Activated naive CD4-positive, alpha-beta T cell treated with anti-CD3 and anti-CD28 coated beads for 36 hours (primary cell): ENCODE measurements around the gene LY6G6F. TPM values are rescaled to one million over a fixed set of nuclear protein-coding genes. Genes with fewer than 3 reads are reported as not detected.

Experiments used
- CTCF ChIA-PET: fragments of 350-600 bp; sonication (Branson Sonifier 250); formaldehyde crosslinking; loops from one replicate; lab custom pipeline; 2021; ENCODE audit warnings: antibody characterized with exemption; lab: Charles Lee
- DNase-seq: peaks from one replicate; pipeline ENCODE4 v3.0.0-alpha.2; 2020
- H3K27ac Mint-ChIP-seq: one replicate; pipeline ENCODE4 v1.8.0; 2021; ENCODE audit warnings: mild to moderate bottlenecking, mixed read lengths
- H3K27me3 Mint-ChIP-seq: one replicate; pipeline ENCODE4 v1.8.0; 2021; ENCODE audit warnings: low read depth, mixed read lengths
- H3K36me3 Mint-ChIP-seq: one replicate; pipeline ENCODE4 v1.8.0; 2021; ENCODE audit warnings: low read depth, mixed read lengths
- H3K4me1 Mint-ChIP-seq: one replicate; pipeline ENCODE4 v1.8.0; 2021; ENCODE audit warnings: low read depth, mixed read lengths
- H3K4me3 Mint-ChIP-seq: one replicate; pipeline ENCODE4 v1.8.0; 2021; ENCODE audit warnings: mild to moderate bottlenecking, moderate library complexity, mixed read lengths
- H3K9me3 Mint-ChIP-seq: one replicate; pipeline ENCODE4 v1.8.0; 2021; ENCODE audit warnings: mixed read lengths
- intact Hi-C: fragments of 100-400 bp; cut with micrococcal nuclease; formaldehyde crosslinking; loops from one replicate; pipeline ENCODE4 v1.15.1; 2023
- microRNA-seq: library from miRNA; unstranded; fragments of <30 nt; microRNA quantifications from one replicate; pipeline ENCODE4 v1.2.0, GENCODE V29; 2022; ENCODE audit warnings: borderline microRNAs expressed, borderline replicate concordance
- total RNA-seq, 2 experiments: library from RNA; stranded (reverse); gene quantifications; one replicate each; pipeline ENCODE4 v1.2.3, GENCODE V29; 2021

LY6G6F gene
- total RNA-seq, 2 experiments from 2014 or later: not detected

- CTCF ChIA-PET: interaction anchor here (1.0 to 2.3 kb wide), 8 partner anchors 11 to 157 kb away, joined by 3 to 11 read pairs (median 6); partner anchors contain the start of genes LY6G5C and VARS1
- DNase-seq: no peak
- Mint-ChIP-seq H3K27ac (peak overlapping the region; percentile 93), H3K36me3 (peaks cover 49% of the 10 kb centered on the region), H3K27me3 (no peaks in the 10 kb centered on the region), H3K4me1 (peaks cover 45% of the 10 kb centered on the region), H3K4me3 (peak overlapping the region; percentile 95), H3K9me3 (no peaks in the 10 kb centered on the region)
- intact Hi-C loops: no loop called here
These were observed 33.9 kb downstream of the LY6G6F start for GRCh38 chr6:31740397-31741223.

DNA sequence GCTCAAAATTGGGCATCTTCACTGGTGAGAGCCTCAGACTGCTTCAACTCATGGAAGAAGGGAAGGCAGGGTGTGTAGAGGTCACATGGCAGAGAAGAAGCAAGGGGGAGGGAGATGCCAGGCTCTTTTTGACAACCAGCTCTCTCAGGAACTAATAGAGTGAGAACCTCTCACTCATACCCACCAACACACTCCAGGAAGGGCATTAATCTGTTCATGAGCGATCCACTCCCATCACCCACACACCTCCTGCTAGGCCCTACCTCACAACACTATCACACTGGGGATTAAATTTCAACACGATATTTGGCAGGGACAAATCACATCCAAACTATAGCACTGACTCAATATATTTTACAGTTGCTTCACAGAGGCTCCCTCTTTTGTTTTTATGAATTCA, 35.1 kb downstream of the LY6G6F start:
- CTCF ChIA-PET: interaction anchor here (2.0 to 2.3 kb wide), 2 partner anchors 28 to 50 kb away, joined by 7 to 11 read pairs; no protein-coding TSS in a partner anchor
- peak overlapping the region; percentile 28 for H3K4me3 Mint-ChIP-seq
- H3K9me3 Mint-ChIP-seq: no peaks in the 10 kb centered on the region
- DNase-seq: no peak
- intact Hi-C loops: no loop called here
- peaks cover 41% of the 10 kb centered on the region for H3K4me1 Mint-ChIP-seq
- H3K27me3 Mint-ChIP-seq: no peaks in the 10 kb centered on the region
- H3K36me3 Mint-ChIP-seq: peaks cover 50% of the 10 kb centered on the region
- H3K27ac Mint-ChIP-seq: no peak overlapping the region

- no peak overlapping the region for H3K27ac Mint-ChIP-seq
- intact Hi-C loops: no loop called here
- H3K4me3 Mint-ChIP-seq: no peak overlapping the region
- DNase-seq: no peak
- H3K36me3 Mint-ChIP-seq: peaks cover 57% of the 10 kb centered on the region
- CTCF ChIA-PET: interaction anchor here (1.4 kb wide), 1 partner anchor 27 kb away, joined by 3 read pairs; no protein-coding TSS in a partner anchor
- H3K27me3 Mint-ChIP-seq: no peaks in the 10 kb centered on the region
- H3K9me3 Mint-ChIP-seq: no peaks in the 10 kb centered on the region
- peaks cover 30% of the 10 kb centered on the region for H3K4me1 Mint-ChIP-seq
These were observed 36.2 kb downstream of the LY6G6F start for GRCh38 chr6:31742894-31743293.

- H3K27me3 Mint-ChIP-seq: no peaks in the 10 kb centered on the region
- peaks cover 62% of the 10 kb centered on the region for H3K36me3 Mint-ChIP-seq
- CTCF ChIA-PET: no interaction called here
These were observed 37.8 kb downstream of the LY6G6F start for GRCh38 chr6:31744422-31744821.

DNA sequence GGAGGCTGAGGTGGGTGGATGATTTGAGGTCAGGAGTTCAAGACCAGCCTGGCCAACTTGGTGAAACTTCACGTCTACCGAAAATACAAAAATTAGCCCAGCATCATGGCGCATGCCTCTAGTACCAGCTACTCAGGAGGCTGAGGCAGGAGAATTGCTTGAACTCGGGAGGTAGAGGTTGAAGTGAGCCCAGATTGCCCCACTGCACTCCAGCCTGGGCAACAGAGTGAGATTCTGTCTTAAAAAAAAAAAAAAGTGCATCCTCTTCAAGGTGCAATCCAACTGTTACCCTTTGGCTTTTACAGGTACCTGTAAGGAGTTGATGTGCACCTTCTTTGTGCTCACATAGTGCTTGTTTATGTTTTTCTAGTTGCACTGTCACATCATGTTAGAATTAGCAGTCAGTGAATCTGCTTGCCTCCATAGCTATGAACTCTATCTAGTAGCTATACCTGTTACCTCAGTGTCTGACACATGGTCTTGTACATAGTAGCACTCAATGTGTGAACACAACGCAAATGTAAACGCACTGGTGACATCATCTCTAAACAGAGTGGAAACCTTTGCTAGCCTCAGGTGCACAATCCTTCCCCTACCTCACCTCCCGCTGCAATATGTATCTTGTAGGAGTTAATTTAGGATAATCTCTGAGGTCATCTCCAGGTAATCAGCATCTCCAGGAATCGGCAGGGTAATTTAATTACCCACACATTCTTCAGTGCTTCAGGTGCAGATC, 42.8 kb downstream of the LY6G6F start:
- DNase-seq: no peak
- H3K27me3 Mint-ChIP-seq: no peaks in the 10 kb centered on the region

More at GRCh38 chr6:31744422-31744821, 37.8 kb downstream of the LY6G6F start:
- H3K27ac Mint-ChIP-seq: no peak overlapping the region
- intact Hi-C loops: no loop called here
- DNase-seq: no peak
- no peak overlapping the region for H3K4me3 Mint-ChIP-seq
- H3K4me1 Mint-ChIP-seq: peaks cover 15% of the 10 kb centered on the region
- no peaks in the 10 kb centered on the region for H3K9me3 Mint-ChIP-seq

DNA sequence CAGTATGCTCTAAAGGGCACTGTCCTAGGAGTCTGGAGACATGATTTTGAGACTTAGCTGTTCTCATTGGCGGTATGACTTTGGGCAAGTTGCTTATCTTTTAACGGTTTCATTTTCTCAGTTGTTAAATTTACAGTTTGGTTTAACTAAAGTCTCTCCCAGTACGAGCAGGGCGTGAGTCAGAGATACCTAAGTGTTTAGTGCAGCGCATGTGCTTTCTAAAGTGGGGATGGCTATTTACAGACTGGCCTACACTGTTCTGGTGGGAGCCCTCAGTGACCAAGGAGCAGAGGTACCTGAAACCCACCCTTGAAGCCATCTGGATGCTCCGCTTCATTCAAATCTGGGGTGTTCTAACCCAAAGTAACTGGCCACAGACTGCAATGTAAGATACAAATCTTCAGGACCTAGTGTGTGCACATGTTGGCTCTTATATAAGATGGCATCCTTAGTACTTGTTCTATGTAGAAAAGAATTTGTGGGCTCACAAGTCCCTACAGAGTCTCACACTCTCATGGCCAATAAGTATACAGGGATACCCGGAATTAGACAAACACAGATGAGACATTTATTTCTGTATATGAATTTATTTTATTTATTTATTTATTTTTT, 43.9 kb downstream of the LY6G6F start:
- H3K4me1 Mint-ChIP-seq: no peaks in the 10 kb centered on the region
- H3K27me3 Mint-ChIP-seq: no peaks in the 10 kb centered on the region
- H3K36me3 Mint-ChIP-seq: peaks cover 32% of the 10 kb centered on the region
- H3K27ac Mint-ChIP-seq: no peak overlapping the region
- H3K9me3 Mint-ChIP-seq: no peaks in the 10 kb centered on the region
- no peak overlapping the region for H3K4me3 Mint-ChIP-seq
- intact Hi-C loops: no loop called here
- no peak for DNase-seq
- CTCF ChIA-PET: interaction anchor here (1.0 kb wide), 1 partner anchor 19 kb away, joined by 3 read pairs; no protein-coding TSS in a partner anchor

More for the DNA sequence above, 42.8 kb downstream of the LY6G6F start:
- Mint-ChIP-seq H3K36me3 (peaks cover 39% of the 10 kb centered on the region), H3K4me3 (no peak overlapping the region), H3K4me1 (no peaks in the 10 kb centered on the region), H3K27ac (no peak overlapping the region), H3K9me3 (no peaks in the 10 kb centered on the region)
- intact Hi-C loops: no loop called here
- CTCF ChIA-PET: interaction anchor here (0.6 to 1.0 kb wide), 2 partner anchors 20 to 1120 kb away, joined by 3 to 4 read pairs; no protein-coding TSS in a partner anchor

GRCh38 chr6:31752739-31753319, 46.2 kb downstream of the LY6G6F start:
- H3K27ac Mint-ChIP-seq: no peak overlapping the region
- H3K36me3 Mint-ChIP-seq: peaks cover 23% of the 10 kb centered on the region
- intact Hi-C loops: no loop called here
- no peaks in the 10 kb centered on the region for H3K9me3 Mint-ChIP-seq
- CTCF ChIA-PET: interaction anchor here (0.6 to 1.4 kb wide), 2 partner anchors 17 to 400 kb away, joined by 3 to 9 read pairs; no protein-coding TSS in a partner anchor
- DNase-seq: no peak
- H3K4me1 Mint-ChIP-seq: no peaks in the 10 kb centered on the region
- no peak overlapping the region for H3K4me3 Mint-ChIP-seq
- no peaks in the 10 kb centered on the region for H3K27me3 Mint-ChIP-seq

- intact Hi-C loops: no loop called here
- CTCF ChIA-PET: no interaction called here
- no peak overlapping the region for H3K27ac Mint-ChIP-seq
- no peaks in the 10 kb centered on the region for H3K4me1 Mint-ChIP-seq
- H3K36me3 Mint-ChIP-seq: peaks cover 52% of the 10 kb centered on the region
- no peaks in the 10 kb centered on the region for H3K27me3 Mint-ChIP-seq
- H3K9me3 Mint-ChIP-seq: no peaks in the 10 kb centered on the region
- no peak overlapping the region for H3K4me3 Mint-ChIP-seq
- DNase-seq: no peak
These were observed 51.6 kb downstream of the LY6G6F start for GRCh38 chr6:31758281-31758680.

Small RNAs within 50 kb of the gene (microRNA-seq; reads per million reads assigned to microRNA genes)
- not detected for gene MIR4646

Other genes with a start within 250 kb of the LY6G6F start
- gene MICB, start 208.7 kb upstream of the LY6G6F start, total RNA-seq: 10 to 100 TPM; 21.4 to 22.6 TPM
- not detected for gene MCCD1, start 177.9 kb upstream of the LY6G6F start, total RNA-seq
- gene DDX39B, start 164.9 kb upstream of the LY6G6F start, total RNA-seq: 100 to 1,000 TPM; 600 to 624 TPM
- 1 to 10 TPM; 1.2 to 1.4 TPM for gene ATP6V1G2, start 160.3 kb upstream of the LY6G6F start, total RNA-seq
- 10 to 100 TPM; 20.4 to 20.6 TPM for gene NFKBIL1, start 159.3 kb upstream of the LY6G6F start, total RNA-seq
- 100 to 1,000 TPM; 165 to 173 TPM for gene LTA, start 134.6 kb upstream of the LY6G6F start, total RNA-seq
- 10 to 100 TPM; 31.6 to 33.2 TPM for gene TNF, start 131.3 kb upstream of the LY6G6F start, total RNA-seq
- 10 to 100 TPM; 50.5 to 52.3 TPM for gene LTB, start 124.4 kb upstream of the LY6G6F start, total RNA-seq
- 10 to 100 TPM; 11.5 to 12.5 TPM for gene LST1, start 120.6 kb upstream of the LY6G6F start, total RNA-seq
- 1 to 10 TPM; 2.8 TPM for gene NCR3, start 113.9 kb upstream of the LY6G6F start, total RNA-seq
- 100 to 1,000 TPM; 120 to 129 TPM for gene AIF1, start 91.6 kb upstream of the LY6G6F start, total RNA-seq
- 100 to 1,000 TPM; 283 to 304 TPM for gene PRRC2A, start 86.2 kb upstream of the LY6G6F start, total RNA-seq
- gene BAG6, start 54.2 kb upstream of the LY6G6F start, total RNA-seq: 100 to 1,000 TPM; 286 to 295 TPM
- gene APOM, start 51.0 kb upstream of the LY6G6F start, total RNA-seq: 1 to 10 TPM; 2.6 to 3.7 TPM
- 1 to 10 TPM; 8.8 to 9.0 TPM for gene C6orf47, start 46.1 kb upstream of the LY6G6F start, total RNA-seq
- 10 to 100 TPM; 31.2 to 32.4 TPM for gene GPANK1, start 41.9 kb upstream of the LY6G6F start, total RNA-seq
- gene CSNK2B, start 40.8 kb upstream of the LY6G6F start, total RNA-seq: 100 to 1,000 TPM; 215 to 219 TPM
- gene LY6G5B, start 36.9 kb upstream of the LY6G6F start, total RNA-seq: 1 to 10 TPM; 6.4 to 6.5 TPM
- gene LY6G5C, start 25.8 kb upstream of the LY6G6F start, total RNA-seq: 1 to 10 TPM in 1 of 2 experiments, under 1 TPM in 1; 0.93 to 1.4 TPM
- 10 to 100 TPM; 19.9 to 22.5 TPM for gene ABHD16A, start 3.5 kb upstream of the LY6G6F start, total RNA-seq
- not detected for gene LY6G6D, start 8.5 kb downstream of the LY6G6F start, total RNA-seq
- not detected for gene LY6G6C, start 14.9 kb downstream of the LY6G6F start, total RNA-seq
- under 1 TPM in 1 of 2 experiments, not detected in 1; 0.49 TPM for gene MPIG6B, start 16.5 kb downstream of the LY6G6F start, total RNA-seq
- 10 to 100 TPM in 1 of 2 experiments, 1 to 10 TPM in 1; 8.5 to 11.3 TPM for gene DDAH2, start 22.4 kb downstream of the LY6G6F start, total RNA-seq
- gene CLIC1, start 29.7 kb downstream of the LY6G6F start, total RNA-seq: 100 to 1,000 TPM; 348 to 353 TPM
- gene MSH5, start 33.1 kb downstream of the LY6G6F start, total RNA-seq: 100 to 1,000 TPM; 101 to 105 TPM
- gene SAPCD1, start 55.8 kb downstream of the LY6G6F start, total RNA-seq: 10 to 100 TPM in 1 of 2 experiments, 1 to 10 TPM in 1; 9.8 to 10.5 TPM
- gene VWA7, start 70.5 kb downstream of the LY6G6F start, total RNA-seq: under 1 TPM; 0.69 to 0.89 TPM
- 100 to 1,000 TPM; 157 to 161 TPM for gene VARS1, start 88.9 kb downstream of the LY6G6F start, total RNA-seq
- gene LSM2, start 100.1 kb downstream of the LY6G6F start, total RNA-seq: 100 to 1,000 TPM; 172 to 174 TPM
- under 1 TPM; 0.86 to 0.95 TPM for gene HSPA1L, start 108.4 kb downstream of the LY6G6F start, total RNA-seq
- gene HSPA1A, start 108.7 kb downstream of the LY6G6F start, total RNA-seq: 10 to 100 TPM; 19.8 to 23.1 TPM
- 10 to 100 TPM; 47.8 to 50.1 TPM for gene HSPA1B, start 120.9 kb downstream of the LY6G6F start, total RNA-seq
- gene NEU1, start 156.0 kb downstream of the LY6G6F start, total RNA-seq: 1 to 10 TPM; 8.4 to 9.2 TPM
- gene SLC44A4, start 172.1 kb downstream of the LY6G6F start, total RNA-seq: under 1 TPM in 1 of 2 experiments, not detected in 1; 0.10 TPM
- gene EHMT2, start 190.8 kb downstream of the LY6G6F start, total RNA-seq: 10 to 100 TPM; 33.0 to 37.3 TPM
- under 1 TPM; 0.57 to 0.69 TPM for gene ZBTB12, start 195.2 kb downstream of the LY6G6F start, total RNA-seq
- gene C2, start 220.9 kb downstream of the LY6G6F start, total RNA-seq: 1 to 10 TPM; 1.6 to 2.1 TPM
- 1 to 10 TPM in 1 of 2 experiments, under 1 TPM in 1; 0.74 to 1.7 TPM for gene CFB, start 239.2 kb downstream of the LY6G6F start, total RNA-seq